ENCODE results near the gene SUMO3.

DNA sequence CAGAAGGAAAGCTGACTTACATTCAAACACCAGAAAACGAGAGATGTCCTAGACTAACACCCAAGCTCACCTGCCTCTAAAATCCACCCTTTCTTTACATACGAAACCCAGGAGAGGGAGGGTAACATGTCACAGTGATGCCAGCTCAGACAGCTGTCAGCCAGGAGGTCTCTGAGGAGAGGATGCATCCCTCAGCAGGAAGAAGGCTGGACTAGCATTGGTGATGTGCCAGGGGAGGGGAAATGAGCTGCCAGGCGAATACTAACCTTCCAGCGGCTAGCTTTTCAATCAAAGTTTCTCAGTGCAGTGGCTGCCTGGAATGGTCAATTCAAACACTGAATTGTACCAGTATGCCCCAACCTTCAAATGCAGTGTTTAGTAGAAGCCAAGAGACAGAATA lies 12.6 kb downstream of the SUMO3 start:
- no peak for TF ChIP-seq POLR2AphosphoS5 (IDR thresholded peaks at IDR 0.05; ENCODE audit: borderline replicate concordance, low read depth, low read length)
- no peak for TF ChIP-seq FOXP2 (optimal IDR thresholded peaks at IDR 0.05; ENCODE audit: control extremely low read depth, extremely low read length, insufficient read depth)
- TF ChIP-seq EZH2 (IDR thresholded peaks at IDR 0.05) = no peak

Measured in SK-N-MC (cell line).